Ammon's horn (tissue), 1 donor: Measurements from ENCODE around the gene ADAM11.

ENCODE experiments used
- DNase-seq: peaks from one replicate; pipeline ENCODE4 v3.0.0-alpha.2; 2016; ENCODE audit warnings: low spot score

The ADAM11 gene

DNA sequence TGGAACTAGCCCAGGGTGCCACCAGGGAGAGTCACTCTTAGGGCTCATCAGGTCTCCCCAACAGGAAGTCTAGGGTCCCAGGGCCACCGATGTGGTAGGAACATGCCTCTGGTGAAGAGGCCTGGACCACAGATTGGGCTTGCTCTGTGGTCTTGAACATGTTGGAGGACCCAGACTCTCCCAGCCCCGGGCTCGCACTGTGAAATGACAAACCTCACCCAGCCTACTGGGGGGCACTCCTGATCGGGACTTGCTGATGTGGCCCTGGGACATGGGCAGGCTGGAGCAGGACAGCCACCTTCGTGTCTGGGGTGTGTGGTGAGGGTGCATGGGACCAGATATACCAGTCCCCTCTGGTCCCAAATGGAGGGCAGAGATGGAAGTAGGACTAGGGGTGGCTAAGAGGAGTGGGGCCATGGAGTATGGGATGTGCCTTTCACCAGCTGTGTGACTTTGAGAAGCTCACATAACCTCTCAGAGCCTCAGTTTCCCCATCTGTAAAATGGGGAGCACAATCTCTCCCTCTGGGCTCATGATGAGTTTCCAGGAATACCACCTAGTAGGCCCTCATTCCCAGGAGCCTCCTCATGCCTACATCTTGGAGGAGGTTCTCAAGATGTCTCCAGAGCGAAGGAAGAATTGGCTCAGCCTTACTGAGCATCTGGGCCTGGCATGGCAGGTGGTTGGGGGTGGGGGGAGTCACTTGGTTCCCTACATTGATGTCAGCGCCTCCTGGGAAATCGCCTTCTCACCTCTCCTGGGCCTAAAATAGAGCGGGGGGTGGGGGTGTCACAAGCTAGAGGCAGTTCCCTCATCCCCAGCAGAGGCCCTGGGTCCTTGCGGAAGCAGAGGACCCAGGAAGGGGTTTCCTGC, 1.5 kb upstream of the ADAM11 start:
- DNase-seq: no peak

DNA sequence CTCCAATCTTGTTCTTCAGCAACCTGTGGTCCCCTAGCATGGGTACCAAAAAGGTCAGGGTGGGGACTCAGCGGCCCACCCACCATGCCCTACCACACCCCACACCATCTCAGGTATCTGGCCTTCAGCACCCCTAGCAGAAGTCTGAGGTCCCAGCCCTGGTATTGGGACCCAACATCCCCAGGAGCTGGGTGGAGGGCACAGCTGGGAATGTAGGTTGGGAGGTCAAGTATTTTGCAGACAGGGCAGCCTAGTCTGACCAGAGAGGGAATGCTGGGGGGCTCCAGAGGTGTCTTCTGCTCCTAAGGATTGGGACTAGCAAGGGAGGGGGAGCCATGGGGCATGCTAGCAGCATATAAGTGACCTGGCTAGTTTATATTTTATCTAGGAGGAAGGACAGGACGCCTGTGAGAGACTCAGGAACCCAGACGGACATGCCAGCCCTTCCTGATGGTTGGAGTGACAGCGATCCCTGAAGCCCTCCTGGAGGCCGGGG, 822 bp upstream of the ADAM11 start:
- no peak for DNase-seq

- no peak for DNase-seq
These were observed 513 bp downstream of the ADAM11 start for GRCh38 chr17:44759086-44759915.

DNA sequence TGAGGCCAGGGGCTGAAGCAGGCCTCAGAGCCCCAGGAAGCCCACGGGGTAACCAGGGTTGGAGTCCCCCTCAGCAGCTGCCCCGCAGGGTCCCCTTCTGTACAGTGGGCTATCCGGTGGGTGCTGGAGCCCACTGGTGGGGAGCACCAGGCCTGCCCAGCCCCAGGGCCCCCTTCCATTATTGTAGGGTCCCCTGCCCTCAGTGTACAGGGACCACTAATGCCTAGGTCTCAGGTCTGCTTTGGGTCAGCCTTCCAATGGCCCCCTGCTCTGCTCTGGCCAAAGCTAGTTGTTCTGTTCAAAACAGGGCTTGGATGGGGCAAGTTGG, 1.1 kb downstream of the ADAM11 start:
- DNase-seq: no peak

- DNase-seq: no peak
These were observed 1.9 kb downstream of the ADAM11 start for GRCh38 chr17:44760474-44761308.

DNA sequence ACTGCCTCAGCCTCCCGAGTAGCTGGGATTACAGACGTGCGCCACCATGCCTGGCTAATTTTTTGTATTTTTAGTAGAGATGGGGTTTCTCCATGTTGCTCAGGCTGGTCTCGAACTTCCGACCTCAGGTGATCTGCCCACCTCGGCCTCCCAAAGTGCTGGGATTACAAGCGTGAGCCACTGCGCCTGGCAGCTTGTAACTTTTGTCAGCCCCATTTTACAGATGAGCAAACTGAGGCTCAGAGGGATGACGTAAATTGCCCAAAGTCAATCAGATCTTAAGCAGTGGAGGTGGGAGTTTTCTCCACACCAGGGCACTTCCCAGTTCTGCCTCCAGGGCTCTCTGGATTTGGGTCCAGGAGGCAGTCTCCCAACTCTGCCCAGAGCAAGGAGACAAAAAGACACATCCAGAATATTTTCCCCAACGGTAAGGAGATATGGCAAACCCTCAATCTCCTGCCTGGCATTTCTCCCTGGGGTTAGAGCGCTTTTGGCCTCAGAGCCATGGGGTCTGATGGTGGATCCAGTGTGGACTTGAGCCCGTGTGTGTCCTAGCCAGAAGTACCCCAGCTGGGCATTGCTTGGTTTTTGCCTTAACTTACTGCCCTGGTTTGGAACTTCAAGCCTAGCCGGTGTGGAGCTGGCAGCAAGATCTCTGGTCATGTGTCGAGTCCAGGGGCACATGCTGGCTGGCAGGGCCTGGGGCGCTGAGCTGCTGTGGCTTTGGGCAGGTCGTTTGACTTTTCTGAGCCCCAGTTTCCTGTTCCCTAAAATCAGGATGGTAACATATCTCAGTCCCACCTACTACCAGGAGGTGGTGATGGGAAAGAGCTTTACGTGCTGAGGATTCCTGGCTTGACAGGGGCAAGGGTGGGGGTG, 3.4 kb downstream of the ADAM11 start:
- DNase-seq: no peak

GRCh38 chr17:44763170-44763569, 4.4 kb downstream of the ADAM11 start:
- no peak for DNase-seq

GRCh38 chr17:44765965-44766364, 7.2 kb downstream of the ADAM11 start:
- DNase-seq: no peak

DNA sequence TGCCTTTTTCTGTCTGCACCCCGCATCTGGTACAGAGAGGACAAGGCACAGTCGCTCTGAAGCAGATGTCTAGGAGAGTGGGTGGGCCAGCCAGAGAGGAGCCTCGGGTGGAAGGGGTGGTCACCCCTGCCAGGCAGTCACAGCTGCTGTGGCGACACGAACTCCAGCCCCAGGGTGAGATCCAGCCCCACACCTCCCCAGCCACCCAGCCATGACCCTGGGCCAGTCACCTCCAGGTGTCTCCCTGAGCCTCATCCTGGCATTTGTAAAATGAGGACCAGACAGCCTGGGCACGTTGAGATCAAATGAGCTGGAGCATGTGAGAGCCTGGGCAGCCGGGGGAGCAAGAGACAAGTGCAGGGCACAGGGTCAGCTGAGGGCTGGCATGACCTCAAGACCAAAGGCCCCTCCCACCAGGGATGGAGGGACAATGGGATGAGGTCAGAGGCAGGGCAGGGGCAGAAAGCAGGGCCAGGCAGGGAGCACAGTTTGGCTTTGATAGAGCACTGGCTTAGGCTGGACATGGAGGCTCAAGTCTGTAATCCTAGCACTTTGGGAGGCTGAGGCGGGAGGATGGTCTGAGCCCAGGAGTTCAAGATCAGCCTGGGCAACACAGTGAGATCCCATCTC, 7.7 kb downstream of the ADAM11 start:
- DNase-seq: peak; percentile 66

DNA sequence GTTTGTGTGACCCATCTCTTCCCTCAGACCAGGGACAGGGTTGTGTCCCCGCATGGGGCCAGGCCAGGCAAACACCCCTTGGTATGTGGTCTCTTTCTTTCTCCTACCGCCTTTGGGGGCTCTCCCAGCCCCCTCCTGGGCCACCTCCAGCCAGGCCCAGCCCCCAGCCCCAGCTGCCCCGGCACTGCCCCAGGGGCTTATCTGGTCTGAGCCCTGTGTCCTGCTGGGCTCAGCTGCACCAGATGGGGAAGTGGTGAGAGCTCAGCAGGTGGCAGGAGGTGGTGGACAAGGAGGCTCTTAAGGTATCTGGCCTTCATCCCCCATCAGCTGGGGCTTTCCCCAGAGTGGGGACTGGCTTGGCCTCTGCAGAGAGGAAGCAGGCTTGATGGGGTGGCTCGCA, 8.7 kb downstream of the ADAM11 start:
- no peak for DNase-seq

GRCh38 chr17:44768505-44769142, 9.8 kb downstream of the ADAM11 start:
- DNase-seq: no peak

DNA sequence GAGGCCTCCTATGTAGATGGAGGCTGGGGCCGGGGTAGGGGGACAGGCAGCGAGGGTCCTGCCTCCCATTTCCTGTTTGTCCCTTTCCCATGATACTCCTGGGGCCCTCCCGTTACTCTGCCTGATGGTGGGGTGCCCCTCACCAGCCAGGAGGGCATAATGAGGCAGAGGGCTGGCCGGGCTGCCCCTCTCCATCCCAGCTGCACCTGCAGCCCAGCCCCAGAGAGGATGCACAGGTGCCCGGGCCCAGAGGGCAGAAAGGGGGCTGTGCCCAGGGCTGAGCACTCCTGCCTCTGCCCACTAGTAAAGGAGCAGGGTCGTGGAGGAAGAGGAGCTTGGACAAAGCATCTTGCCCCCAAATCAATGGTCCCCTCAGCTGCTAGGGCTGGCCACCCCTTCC, 10.4 kb downstream of the ADAM11 start:
- DNase-seq: no peak

DNA sequence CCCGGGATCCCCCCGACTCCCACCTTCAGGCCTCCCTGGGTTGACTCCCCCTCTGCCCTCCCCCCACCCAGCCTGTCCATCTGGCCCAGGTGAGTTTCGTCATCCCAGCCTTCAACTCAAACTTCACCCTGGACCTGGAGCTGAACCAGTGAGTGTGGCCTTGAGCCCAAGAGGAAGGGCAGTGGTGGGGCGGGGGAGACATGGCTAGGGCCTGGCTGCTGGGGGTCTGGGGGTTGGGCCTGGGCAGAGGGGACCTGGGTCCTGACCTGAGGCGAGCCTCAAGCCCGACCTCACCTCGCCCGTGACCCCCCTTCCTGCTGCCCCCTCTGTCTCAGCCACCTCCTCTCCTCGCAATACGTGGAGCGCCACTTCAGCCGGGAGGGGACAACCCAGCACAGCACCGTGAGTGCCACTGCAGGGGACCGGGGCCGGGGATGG, 10.9 kb downstream of the ADAM11 start:
- no peak for DNase-seq

DNA sequence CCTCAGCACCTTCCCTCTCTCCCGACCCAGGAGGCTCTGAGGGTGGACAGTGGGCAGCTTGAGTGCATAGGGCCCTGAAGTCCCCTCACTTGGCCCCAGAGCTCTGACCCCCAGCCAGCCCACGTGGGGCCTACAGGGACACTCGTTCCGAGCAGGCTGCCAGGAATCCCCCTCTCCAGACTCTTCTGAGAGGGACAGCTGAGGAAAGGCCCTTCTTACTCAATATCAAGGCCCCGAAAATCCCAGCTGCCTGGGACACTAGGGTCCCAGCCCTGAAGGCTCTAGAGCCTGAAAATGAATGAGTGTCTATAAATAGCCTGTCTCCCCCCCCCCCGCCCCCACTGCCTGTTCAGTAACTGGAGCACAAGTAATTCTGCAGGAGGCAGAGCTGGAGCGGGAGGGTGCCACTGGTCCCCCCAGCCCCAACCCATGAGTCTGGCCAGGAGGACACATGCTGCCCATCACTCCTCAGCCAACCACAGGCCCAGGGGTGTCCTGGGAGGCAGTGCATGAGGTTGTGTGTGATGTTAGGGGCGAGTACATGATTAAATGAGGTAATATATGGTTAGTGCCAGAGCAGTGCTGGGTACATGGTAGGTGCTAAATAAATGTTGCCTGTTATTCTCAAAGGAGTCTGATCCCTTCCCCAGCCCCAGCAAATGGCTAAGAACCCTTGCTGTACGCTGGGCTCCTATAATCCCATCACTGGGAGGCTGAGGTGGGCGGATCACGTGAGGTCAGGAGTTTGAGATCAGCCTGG, 11.6 kb downstream of the ADAM11 start:
- no peak for DNase-seq

DNA sequence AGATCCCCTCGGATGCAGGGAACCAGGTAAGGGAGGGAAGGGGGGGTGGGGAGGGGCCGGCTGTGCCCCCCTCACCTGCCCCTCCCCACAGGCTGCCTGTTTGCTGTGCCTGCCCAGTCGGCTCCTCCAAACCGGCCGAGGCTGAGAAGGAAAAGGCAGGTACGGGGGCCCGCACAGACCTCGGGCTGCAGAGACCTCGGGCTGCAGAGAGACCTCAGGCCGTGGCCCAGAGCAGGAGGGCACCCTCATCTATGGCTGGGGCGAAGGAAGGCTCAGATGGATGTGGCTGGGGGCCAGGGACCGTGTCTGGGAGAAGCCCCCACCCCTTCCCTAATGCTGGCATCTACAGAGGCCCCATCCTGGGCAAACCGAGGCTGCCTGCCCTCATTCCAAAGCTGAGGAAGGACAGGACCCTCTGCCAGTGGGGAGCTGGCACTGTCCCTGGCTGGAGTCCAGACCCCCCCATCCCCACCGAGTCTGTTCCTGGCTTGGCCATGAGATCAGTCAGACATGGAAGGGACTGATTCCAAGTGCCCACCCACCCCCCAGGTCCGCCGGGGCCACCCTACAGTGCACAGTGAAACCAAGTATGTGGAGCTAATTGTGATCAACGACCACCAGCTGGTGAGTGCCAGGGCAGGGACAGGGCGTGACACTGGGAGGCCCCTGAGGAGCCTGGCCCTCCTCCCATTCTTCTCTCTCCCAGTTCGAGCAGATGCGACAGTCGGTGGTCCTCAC, 13.7 kb downstream of the ADAM11 start:
- no peak for DNase-seq

- no peak for DNase-seq
These were observed 14.4 kb downstream of the ADAM11 start for GRCh38 chr17:44773140-44773539.

- peak; percentile 90 for DNase-seq
These were observed 15.7 kb downstream of the ADAM11 start for GRCh38 chr17:44774271-44775135.
